HG02981 (cell line): ENCODE results near the gene ADCY10.
"Not testable (repeated sequence)": the region's sequence is repeated elsewhere in the genome, so short reads cannot be mapped to it uniquely, and the experiment has no call there.

Experiments
- ATAC-seq: cut with Tn5 transposase; IDR thresholded peaks from one replicate; pipeline ENCODE4 v1.9.1; 2021; ENCODE audit warnings: mild to moderate bottlenecking, moderate library complexity; ENCODE audit not compliant: unreplicated experiment

Gene ADCY10

GRCh38 chr1:167815650-167816049 lies 98.3 kb downstream of the ADCY10 start:
- no peak for ATAC-seq

DNA sequence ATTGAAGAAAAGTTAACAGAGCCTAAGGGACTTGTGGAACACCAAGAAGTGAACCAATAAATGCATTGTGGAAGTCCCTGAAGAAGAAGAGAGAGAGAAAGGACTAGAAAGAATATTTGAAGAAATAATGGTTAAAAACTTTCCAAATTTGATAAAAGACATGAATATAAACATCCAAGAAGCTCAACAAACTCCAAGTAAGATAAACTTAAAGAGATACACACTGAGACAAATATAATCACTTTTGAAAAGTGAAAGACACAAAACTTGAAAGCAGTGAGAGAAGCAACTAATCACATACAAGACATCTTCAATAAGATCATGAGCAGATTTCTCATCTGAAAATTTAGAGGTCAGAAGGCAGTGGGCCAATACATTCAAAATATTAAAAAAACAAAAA lies 101.0 kb downstream of the ADCY10 start:
- ATAC-seq = no peak

DNA sequence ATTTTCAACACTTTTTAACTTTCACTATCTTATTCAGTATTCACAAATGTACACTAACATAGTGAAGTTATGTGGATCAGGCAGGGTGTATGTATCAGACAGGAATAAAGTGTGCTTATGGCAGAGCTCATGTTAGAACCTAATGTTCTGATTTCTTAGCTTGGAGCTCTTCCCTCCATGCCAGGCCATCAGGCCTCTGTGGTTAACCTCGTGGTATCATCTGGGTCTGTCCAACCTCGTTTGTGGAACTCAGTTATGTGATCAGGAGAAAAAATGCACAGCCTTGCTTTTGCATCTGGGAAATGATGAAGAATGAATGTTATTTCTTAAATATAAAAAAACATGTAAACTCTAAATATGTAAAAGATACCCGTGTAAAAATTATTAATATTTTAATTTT lies 105.2 kb downstream of the ADCY10 start:
- ATAC-seq = no peak

GRCh38 chr1:167808104-167808503 lies 105.8 kb downstream of the ADCY10 start:
- no peak for ATAC-seq

DNA sequence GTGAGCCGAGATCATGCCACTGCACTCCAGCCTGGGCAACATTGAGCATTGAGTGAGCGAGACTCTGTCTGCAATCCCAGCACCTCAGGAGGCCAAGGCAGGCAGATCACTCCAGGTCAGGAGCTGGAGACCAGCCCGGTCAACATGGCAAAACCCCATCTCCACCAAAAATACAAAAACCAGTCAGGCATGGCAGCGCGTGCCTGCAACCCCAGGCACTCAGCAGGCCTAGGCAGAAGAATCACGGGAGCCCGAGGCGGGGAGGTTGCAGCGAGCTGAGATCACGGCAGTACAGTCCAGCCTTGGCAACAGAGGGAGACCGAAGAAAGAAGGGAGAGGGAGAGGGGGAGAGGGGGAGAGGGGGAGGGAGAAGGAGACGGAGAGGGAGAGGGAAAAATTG lies 107.3 kb downstream of the ADCY10 start:
- ATAC-seq = not testable (repeated sequence)

DNA sequence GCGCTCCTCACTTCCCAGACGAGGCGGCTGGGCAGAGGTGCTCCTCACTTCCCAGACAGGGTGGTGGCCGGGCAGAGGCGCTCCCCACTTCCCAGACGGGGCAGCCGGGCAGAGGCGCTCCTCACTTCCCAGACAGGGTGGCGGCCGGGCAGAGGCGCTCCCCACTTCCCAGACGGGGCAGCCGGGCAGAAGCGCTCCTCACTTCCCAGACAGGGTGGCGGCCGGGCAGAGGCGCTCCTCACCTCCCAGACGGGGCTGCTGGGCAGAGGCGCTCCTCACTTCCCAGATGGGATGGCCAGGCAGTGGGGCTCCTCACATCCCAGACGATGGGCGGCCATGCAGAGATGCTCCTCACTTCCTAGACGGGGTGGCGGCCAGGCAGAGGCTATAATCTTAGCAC lies 107.7 kb downstream of the ADCY10 start:
- ATAC-seq = not testable (repeated sequence)

DNA sequence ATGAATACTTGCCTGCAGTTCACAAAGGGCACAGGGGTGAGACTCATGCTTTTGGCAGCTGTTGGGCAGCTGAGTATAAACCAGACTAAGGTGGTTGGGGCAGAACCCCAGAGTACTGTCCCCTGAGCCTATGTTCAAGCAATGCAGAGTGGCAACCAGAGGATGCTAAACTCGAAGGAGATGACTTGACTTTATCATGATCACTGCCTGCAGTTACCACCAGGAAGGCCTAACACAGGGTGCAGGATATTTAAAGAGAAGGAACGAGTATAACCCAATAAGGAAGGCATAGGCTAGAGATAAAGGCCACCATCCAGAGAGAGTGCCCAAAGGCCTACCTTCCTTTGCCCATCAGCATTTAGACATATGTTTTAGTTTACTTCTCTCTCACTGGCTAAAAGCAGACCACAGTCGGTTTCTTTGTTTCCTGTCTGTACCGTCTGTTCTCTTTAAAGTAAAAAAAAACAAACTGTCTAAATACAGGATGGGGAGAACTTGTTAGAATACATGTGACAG lies 108.8 kb downstream of the ADCY10 start:
- ATAC-seq = peak; percentile 36

DNA sequence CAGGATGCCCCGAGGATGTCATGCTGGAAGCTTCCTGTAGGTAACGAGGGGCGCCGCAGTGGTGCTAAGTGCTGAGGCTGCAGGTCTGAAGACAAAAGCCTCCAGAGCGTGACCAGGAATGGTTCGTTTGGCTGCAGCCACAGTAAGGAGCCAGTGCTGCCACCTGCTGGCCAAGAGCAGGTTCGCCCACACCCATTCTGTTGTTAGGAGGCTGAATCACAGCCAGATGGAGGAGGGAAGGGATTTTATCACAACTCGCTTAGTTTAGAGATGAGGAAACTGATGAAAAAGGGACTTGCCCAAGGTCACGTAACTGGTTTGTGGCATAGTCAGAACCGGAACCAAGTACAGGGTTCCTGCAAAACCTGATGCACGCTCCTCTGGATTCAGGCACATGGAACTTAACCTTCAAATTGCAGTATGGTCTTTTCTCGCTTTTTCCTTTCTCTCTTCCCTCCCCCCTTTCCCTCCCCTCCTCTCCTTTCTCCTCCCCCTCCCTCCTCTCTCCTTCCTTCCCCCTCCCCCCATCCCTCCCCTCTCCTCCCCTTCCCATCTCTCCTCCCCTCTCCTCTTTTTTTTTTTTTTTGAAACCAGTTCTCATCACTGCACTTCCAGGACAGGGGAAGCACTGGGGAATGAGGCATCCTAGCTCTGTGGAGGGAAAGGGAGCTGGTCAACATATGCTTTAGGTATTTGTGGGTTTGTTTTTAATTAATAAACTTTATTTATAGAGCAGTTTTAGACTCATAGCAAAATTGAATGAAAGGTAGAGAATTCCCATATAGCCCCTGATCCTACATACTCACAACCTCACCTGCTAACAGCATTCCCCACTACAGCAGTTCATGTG lies 110.4 kb downstream of the ADCY10 start:
- peak; percentile 90 for ATAC-seq

DNA sequence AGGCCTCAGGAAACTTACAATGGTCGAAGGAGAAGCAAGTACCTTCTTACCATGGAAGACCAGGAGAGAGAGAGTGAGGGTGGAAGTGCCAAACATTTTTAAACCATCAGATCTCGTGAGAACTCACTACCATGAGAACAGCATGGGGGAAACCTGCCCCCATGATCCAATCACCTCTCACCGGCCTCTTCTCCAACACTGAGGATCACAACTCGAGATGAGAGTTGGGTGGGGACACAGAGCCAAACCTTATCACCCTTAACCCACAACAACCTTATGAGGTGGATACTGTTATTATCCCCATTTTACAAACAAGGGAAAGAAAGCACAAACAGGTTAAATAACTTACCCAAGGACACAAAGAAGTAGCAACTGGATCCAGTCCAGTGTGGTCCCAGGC lies 111.7 kb downstream of the ADCY10 start:
- no peak for ATAC-seq

GRCh38 chr1:167800251-167800650 lies 113.7 kb downstream of the ADCY10 start:
- no peak for ATAC-seq

DNA sequence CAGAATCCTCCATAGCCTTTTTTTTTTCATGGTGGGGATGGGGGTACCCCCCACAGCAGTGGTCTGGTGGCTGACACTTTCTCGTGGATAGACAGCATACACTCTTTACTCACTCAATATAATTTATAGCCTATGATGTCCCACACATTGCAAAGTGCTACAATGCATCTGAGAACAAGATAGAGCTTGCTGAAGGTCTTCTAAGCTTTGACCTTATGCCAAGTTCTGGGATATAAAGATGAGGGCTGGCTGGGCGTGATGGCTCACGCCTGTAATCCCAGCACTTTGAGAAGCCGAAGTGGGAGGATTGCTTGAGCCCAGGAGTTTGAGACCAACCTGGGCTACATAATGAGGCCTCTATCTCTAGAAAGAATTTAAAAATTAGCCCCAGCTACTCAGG lies 114.2 kb downstream of the ADCY10 start:
- no peak for ATAC-seq

DNA sequence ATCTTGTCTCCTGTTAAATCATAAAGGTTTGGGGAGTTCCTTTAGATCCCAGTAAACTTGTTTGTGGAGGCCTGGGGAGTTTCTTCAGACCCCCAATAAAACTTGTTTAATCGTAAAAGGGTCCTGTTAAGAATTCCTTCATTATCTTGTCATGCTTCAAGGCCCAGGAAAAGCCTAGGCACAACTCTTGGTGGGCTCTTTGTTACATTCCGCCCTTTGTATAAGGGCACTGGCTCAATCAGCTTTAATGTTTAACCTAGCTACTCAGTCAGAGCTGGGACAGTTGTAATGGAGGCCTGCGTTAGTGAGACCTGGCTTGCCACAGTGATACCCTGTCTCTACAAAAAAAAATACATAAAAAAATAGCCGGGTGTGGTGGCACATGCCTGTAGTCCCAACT lies 115.0 kb downstream of the ADCY10 start:
- no peak for ATAC-seq

DNA sequence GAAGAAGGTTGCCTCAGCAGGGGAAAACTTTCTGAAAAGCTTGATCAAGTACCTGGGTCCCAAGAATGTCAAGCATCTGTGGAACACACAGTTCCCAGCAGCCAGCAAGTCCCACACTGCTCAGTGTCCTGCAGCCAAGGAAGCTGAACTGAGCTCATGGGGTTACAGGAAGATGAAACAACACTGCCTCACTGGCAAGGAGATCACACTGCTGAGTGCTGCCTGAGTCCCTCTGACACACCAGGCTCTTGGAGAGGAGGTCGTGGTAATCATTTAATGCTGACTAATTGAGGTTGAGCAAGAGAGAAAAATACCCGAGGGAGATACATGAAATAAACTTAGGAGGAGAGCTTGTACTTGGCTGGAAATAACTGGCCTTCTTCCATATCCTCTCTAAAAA lies 116.9 kb downstream of the ADCY10 start:
- ATAC-seq = no peak

DNA sequence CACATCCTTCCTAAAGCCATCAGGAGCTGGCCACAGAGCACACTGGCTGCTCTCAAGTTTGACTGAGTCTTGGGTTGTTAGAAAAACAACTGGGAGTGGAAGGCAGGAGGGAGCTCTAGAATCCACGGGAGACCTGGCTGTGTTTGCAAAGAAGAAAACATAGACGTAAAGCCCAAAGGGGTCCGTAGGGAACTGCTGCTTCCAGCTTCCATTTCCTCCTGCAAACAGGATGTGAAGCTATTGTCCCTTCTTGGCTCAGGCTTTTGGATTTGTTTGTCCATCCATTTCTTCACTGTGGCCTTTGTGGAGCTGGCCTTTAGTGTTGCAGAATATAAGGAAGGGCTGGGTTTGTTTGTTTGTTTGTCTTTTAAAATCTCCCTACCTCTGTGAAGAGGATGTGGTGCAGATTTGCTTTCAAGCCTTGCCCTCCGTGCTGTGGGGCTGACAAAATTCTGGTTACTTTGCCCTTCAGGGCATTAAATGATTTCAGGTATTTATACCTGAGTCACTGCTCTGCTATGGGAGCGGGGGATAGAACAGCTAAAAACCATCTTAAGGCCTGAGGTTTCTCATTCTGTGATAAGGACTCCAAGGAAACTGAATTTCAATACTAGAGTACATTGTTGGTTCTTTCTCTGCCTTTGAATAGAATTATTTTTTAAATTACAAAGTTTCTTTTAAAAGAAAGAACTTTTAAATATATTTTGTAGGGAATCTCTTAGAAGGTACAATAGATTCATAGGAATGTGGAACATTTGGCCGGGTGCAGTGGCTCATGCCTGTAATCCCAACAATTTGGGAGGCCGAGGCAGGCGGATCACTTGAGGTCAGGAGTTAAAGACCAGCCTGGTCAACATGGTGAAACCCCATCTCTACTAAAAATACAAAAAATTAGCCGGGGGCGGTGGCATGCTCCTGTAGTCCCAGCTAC lies 117.9 kb downstream of the ADCY10 start:
- ATAC-seq = no peak

- ATAC-seq = no peak
Measured at GRCh38 chr1:167794043-167794442, 119.9 kb downstream of the ADCY10 start.

DNA sequence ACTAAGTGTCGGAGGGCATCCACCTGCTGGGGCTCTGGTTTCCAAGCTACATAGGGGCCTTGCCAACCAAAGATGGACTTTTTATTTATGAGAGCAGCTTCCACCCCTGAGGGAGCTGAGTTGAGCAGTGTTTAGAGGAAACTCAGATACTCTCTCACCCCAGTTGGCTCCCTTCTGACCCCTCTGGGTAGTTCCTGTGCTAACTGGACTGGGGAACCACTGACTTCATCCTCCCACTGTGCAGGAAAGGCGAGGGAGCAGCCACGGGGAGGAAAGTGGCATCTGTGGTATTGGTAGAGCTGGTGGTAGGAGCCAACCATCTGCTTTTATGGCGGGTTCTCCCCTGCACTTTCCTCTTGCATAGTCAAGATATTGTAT lies 121.8 kb downstream of the ADCY10 start:
- no peak for ATAC-seq

DNA sequence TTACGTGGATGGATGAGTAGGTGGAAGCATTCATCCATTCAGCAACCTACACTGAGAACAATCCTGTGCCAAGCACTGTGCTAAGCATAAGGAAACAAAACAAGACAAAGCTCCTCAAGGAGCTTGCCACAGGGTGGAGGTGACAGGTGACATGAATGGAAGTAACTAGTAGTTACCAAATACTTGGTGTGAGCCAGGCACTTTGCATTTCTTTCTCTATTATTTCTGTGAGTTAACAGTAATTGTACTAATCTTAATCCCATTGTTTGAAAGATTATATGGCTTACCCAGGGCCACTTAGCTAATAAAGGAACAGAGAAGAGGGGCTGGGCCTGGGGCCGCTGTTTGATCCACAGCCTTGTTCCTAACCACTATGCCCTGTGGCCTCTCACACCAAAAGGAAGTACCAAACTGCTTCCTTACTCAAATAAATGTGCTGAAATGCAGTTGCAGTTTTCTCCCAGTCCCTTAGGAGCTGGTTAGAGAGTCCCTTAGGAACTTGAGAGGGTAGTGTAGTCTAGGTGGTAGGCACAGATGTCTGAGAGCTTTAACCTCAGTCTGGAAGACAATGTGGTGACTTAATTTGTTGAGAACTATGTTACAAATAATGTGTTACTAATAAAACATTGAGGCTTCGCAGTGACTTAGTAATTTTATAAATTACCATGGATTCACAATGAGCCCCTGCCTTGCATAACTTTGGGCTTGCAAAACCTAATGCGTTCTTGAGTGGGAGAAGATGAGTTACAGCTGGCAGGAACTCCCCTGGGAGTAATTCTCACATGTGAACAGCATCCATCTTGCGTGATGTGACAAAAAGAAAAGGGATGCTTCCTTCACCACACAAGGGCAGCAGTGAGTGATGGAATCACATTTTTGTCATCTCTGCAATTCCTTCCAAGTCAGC lies 122.4 kb downstream of the ADCY10 start:
- no peak for ATAC-seq

DNA sequence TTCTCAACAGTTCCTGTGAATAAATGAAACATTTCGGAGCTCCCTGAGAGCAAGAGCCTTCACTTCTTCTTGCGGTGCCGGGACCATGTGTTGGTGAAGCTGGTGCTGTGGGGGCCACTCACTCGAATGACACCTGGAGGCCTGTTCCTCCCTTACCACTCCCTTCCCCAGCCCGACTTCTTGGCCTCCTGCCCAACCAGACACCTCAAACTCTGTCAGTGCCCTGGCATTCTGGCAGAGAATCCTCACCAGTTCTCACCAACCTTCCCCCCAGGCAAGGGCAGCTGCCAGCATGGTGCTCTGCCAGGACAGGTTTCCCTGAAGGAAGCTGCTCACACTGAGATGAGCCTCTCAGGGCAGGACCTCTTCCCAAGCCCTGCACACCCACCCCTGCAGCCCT lies 123.8 kb downstream of the ADCY10 start:
- no peak for ATAC-seq

DNA sequence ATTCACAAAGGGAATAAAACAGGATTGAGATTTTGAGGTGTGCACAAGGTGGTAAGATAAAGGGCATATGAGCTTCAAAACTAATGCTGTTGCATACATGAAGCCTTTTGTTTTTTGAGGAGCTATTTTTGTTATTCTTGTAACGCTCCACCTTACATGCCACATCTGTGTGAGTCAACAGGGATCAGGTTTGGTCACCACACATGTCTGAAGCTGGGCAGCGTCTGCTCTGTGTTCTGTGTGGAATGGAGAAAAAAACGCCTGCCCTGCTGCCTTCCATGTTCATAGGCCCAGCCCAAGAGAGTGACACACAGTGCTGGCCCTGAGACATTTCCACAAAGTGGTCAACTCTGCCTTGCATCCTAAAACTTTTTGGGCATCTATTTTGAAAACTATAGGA lies 124.4 kb downstream of the ADCY10 start:
- ATAC-seq = no peak

- ATAC-seq = no peak
Measured at GRCh38 chr1:167786502-167786901, 127.4 kb downstream of the ADCY10 start.
